Stimulated activated CD4-positive, alpha-beta T cell treated with anti-CD3 and anti-CD28 coated beads, Interleukin-12 subunit alpha, Interleukin-12 subunit beta, amount 100 ng/mL, for 4 hours (primary cell): ENCODE measurements around the gene FARS2.

Source experiments
- DNase-seq: peaks from one replicate; pipeline ENCODE4 v3.0.0-alpha.2; 2020

Gene FARS2

GRCh38 chr6:5745081-5745480, 483.8 kb downstream of the FARS2 start:
- DNase-seq, result no peak

GRCh38 chr6:5746053-5746758, 484.9 kb downstream of the FARS2 start:
- no peak for DNase-seq

- DNase-seq, result no peak
These were observed 485.4 kb downstream of the FARS2 start for GRCh38 chr6:5746759-5747130.

- no peak for DNase-seq
These were observed 486.1 kb downstream of the FARS2 start for GRCh38 chr6:5747379-5747778.

- no peak for DNase-seq
These were observed 487.8 kb downstream of the FARS2 start for GRCh38 chr6:5749016-5749650.

- DNase-seq, result no peak
These were observed 488.4 kb downstream of the FARS2 start for GRCh38 chr6:5749651-5750215.

- no peak for DNase-seq
These were observed 490.4 kb downstream of the FARS2 start for GRCh38 chr6:5751525-5752390.

GRCh38 chr6:5752391-5752680, 491.0 kb downstream of the FARS2 start:
- DNase-seq, result no peak

GRCh38 chr6:5753209-5753608, 491.9 kb downstream of the FARS2 start:
- no peak for DNase-seq

- DNase-seq, result no peak
These were observed 493.6 kb downstream of the FARS2 start for GRCh38 chr6:5754904-5755303.

GRCh38 chr6:5759571-5759970, 498.3 kb downstream of the FARS2 start:
- DNase-seq, result no peak

GRCh38 chr6:5761370-5761769, 500.1 kb downstream of the FARS2 start:
- DNase-seq, result no peak

- DNase-seq, result no peak
These were observed 501.3 kb downstream of the FARS2 start for GRCh38 chr6:5762561-5762968.

- DNase-seq, result no peak
These were observed 502.1 kb downstream of the FARS2 start for GRCh38 chr6:5763407-5763806.

- no peak for DNase-seq
These were observed 502.6 kb downstream of the FARS2 start for GRCh38 chr6:5763871-5764270.

GRCh38 chr6:5764401-5764955, 503.2 kb downstream of the FARS2 start:
- DNase-seq, result no peak

- no peak for DNase-seq
These were observed 503.9 kb downstream of the FARS2 start for GRCh38 chr6:5765141-5765760.

GRCh38 chr6:5766260-5766659, 504.9 kb downstream of the FARS2 start:
- DNase-seq, result no peak

GRCh38 chr6:5767471-5767870, 506.2 kb downstream of the FARS2 start:
- no peak for DNase-seq

- DNase-seq, result no peak
These were observed 509.9 kb downstream of the FARS2 start for GRCh38 chr6:5771211-5771610.

GRCh38 chr6:5771759-5772390, 510.6 kb downstream of the FARS2 start:
- DNase-seq, result no peak

GRCh38 chr6:5772408-5773120, 511.3 kb downstream of the FARS2 start:
- no peak for DNase-seq
